Esophagus muscularis mucosa (tissue), 4 donors: ENCODE results near the gene MROH2B. TPM values are rescaled to one million over a fixed set of nuclear protein-coding genes. Genes with fewer than 3 reads are reported as not detected.
"Not testable (repeated sequence)": the region's sequence is repeated elsewhere in the genome, so short reads cannot be mapped to it uniquely, and the experiment has no call there.

ENCODE experiments used
- DNase-seq: peaks from one replicate; pipeline ENCODE4 v3.0.0-alpha.2; 2017; ENCODE audit errors: extremely low spot score
- H3K27ac ChIP-seq, 4 donors: fragments of 200-600 bp; sonication (generic); replicated peaks in 1 of 4; 1 replicate in 3 of 4; 2 replicates in 1 of 4; pipeline ENCODE4 v1.5.1; 2016 to 2019; ENCODE audit warnings: mild to moderate bottlenecking in 1 of 4
- H3K27me3 ChIP-seq, 4 donors: fragments of 200-600 bp; sonication (generic); one replicate each; pipeline versions ENCODE4 v1.5.1 to v1.6.0; 2016 to 2019
- H3K36me3 ChIP-seq, 4 donors: fragments of 200-600 bp; sonication (generic); one replicate each; pipeline ENCODE4 v1.5.1; 2016 to 2019
- H3K4me1 ChIP-seq, 4 donors: fragments of 200-600 bp; sonication (generic); one replicate each; pipeline ENCODE4 v1.5.1; 2016 to 2019
- H3K4me3 ChIP-seq, 4 donors: fragments of 200-600 bp; sonication (generic); 1 replicate in 2 of 4; 2 replicates in 2 of 4; pipeline ENCODE4 v1.5.1; 2016 to 2019; ENCODE audit warnings: mild to moderate bottlenecking in 4 of 4, moderate library complexity in 1 of 4
- H3K9me3 ChIP-seq, 4 donors: fragments of 200-600 bp; sonication (generic); 1 replicate in 3 of 4; 2 replicates in 1 of 4; pipeline ENCODE4 v1.5.1; 2016 to 2019
- EP300 ChIP-seq: sonication (generic); formaldehyde crosslinking; IDR thresholded peaks from one replicate; pipeline ENCODE4 v1.6.1; 2017; ENCODE audit warnings: antibody characterized with exemption
- POLR2A ChIP-seq: fragments of 450-650 bp; IDR thresholded peaks from one replicate; pipeline ENCODE4 v1.6.1; 2017; ENCODE audit warnings: antibody characterized with exemption, moderate library complexity, mild to moderate bottlenecking, low read depth
- POLR2AphosphoS5 ChIP-seq, 2 donors: sonication (generic); formaldehyde crosslinking; IDR thresholded peaks; one replicate each; pipeline ENCODE4 v1.6.1; 2017; ENCODE audit warnings: antibody characterized with exemption in 2 of 2
- WGBS: methylation state at CpG from one replicate; pipeline ENCODE4 v1.1.5; 2018; 5-methylcytosine and 5-hydroxymethylcytosine counted together
- intact Hi-C: fragments of 100-400 bp; cut with DNase I; formaldehyde crosslinking; loops from one replicate; pipeline ENCODE4 v1.15.1; 2023
- total RNA-seq, 4 donors: library from RNA; depleted of rRNA; stranded (reverse); fragments of >200 nt; gene quantifications; one replicate each; pipeline versions ENCODE4 v1.1.0 to v1.2.1, GENCODE V29; 2016
- TF ChIP-seq, protein P1 (sequence below), 3 experiments: fragments of 200-600 bp in 2 of 3; fragments of 450-650 bp in 1 of 3; sonication (generic) in 2 of 3; IDR thresholded peaks; one replicate each; pipeline ENCODE4 v1.5.1; 2017 to 2019; ENCODE audit warnings: antibody characterized with exemption in 3 of 3, mild to moderate bottlenecking in 2 of 3, moderate library complexity in 1 of 3

The MROH2B gene
- total RNA-seq, 4 donors from 2014 or later, result not detected

- 25% methylated on average over 2 of the region's 2 CpGs for WGBS
- no peak overlapping the region for H3K27ac ChIP-seq
- no peaks in the 10 kb centered on the region for H3K27me3 ChIP-seq
- no peak for TF ChIP-seq POLR2A
- no peak for TF ChIP-seq POLR2AphosphoS5 (IDR thresholded peaks at IDR 0.05)
- TF ChIP-seq EP300, result no peak
- TF ChIP-seq, protein P1, sequence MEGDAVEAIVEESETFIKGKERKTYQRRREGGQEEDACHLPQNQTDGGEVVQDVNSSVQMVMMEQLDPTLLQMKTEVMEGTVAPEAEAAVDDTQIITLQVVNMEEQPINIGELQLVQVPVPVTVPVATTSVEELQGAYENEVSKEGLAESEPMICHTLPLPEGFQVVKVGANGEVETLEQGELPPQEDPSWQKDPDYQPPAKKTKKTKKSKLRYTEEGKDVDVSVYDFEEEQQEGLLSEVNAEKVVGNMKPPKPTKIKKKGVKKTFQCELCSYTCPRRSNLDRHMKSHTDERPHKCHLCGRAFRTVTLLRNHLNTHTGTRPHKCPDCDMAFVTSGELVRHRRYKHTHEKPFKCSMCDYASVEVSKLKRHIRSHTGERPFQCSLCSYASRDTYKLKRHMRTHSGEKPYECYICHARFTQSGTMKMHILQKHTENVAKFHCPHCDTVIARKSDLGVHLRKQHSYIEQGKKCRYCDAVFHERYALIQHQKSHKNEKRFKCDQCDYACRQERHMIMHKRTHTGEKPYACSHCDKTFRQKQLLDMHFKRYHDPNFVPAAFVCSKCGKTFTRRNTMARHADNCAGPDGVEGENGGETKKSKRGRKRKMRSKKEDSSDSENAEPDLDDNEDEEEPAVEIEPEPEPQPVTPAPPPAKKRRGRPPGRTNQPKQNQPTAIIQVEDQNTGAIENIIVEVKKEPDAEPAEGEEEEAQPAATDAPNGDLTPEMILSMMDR (IDR thresholded peaks at IDR 0.05), result no peak
- DNase-seq, result peak; percentile 68
- intact Hi-C loops, result no loop called here
- H3K9me3 ChIP-seq, result no peaks in the 10 kb centered on the region
- H3K4me3 ChIP-seq, result no peak overlapping the region
- H3K4me1 ChIP-seq, result no peaks in the 10 kb centered on the region
- no peaks in the 10 kb centered on the region for H3K36me3 ChIP-seq
Observed at GRCh38 chr5:41048986-41049385, 22.2 kb downstream of the MROH2B start.

- peak; percentile 39 for DNase-seq
- H3K36me3 ChIP-seq, result no peaks in the 10 kb centered on the region
- no peaks in the 10 kb centered on the region for H3K4me1 ChIP-seq
- no peak overlapping the region for H3K4me3 ChIP-seq
- intact Hi-C loops, result no loop called here
- WGBS, result 62% methylated on average over 1 of the region's 1 CpG
- TF ChIP-seq, protein P1 (IDR thresholded peaks at IDR 0.05), result no peak
- TF ChIP-seq POLR2AphosphoS5 (IDR thresholded peaks at IDR 0.05) (no peak), POLR2A (no peak), EP300 (no peak)
- no peak overlapping the region for H3K27ac ChIP-seq
- H3K9me3 ChIP-seq, result no peaks in the 10 kb centered on the region
- no peaks in the 10 kb centered on the region for H3K27me3 ChIP-seq
Observed at GRCh38 chr5:41043109-41043747, 27.9 kb downstream of the MROH2B start.

DNA sequence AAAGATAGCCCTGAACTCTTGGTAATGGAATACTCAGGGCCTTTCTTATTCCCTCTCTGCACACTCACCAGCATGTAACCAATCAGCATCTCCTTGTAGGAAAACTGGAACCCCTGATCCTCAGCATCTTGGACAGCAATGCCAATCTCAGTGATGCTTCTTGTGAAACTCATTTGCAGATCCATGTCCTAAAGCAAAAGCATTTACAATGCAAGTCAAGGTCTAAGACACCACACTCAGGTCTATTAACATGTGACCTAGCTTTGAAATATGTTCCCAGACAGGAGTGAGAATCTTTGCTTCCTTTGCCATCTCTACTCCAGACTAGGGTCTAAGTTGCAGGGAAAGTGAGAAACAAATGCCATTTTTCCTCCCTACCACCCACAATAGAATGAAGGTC is 38.2 kb downstream of the MROH2B start:
- H3K27ac ChIP-seq, result no peak overlapping the region
- TF ChIP-seq, protein P1 (IDR thresholded peaks at IDR 0.05), result no peak
- TF ChIP-seq POLR2A (no peak), EP300 (no peak), POLR2AphosphoS5 (IDR thresholded peaks at IDR 0.05) (no peak)
- H3K27me3 ChIP-seq, result no peaks in the 10 kb centered on the region
- peak; percentile 8 for DNase-seq
- no peak overlapping the region for H3K4me3 ChIP-seq
- no peaks in the 10 kb centered on the region for H3K4me1 ChIP-seq
- peaks cover 0 to 8% (median 2%) of the 10 kb centered on the region in 4 donors for H3K9me3 ChIP-seq
- no peaks in the 10 kb centered on the region for H3K36me3 ChIP-seq
- intact Hi-C loops, result no loop called here

GRCh38 chr5:41022600-41022999 is 48.5 kb downstream of the MROH2B start:
- H3K27ac ChIP-seq, H3K4me1 ChIP-seq, intact Hi-C loops, H3K36me3 ChIP-seq, H3K4me3 ChIP-seq, H3K27me3 ChIP-seq: not testable (repeated sequence)
- DNase-seq, result peak; percentile 79
- H3K9me3 ChIP-seq, result peaks cover 0 to 13% (median 5%) of the 10 kb centered on the region in 4 donors
- WGBS, result 99% methylated on average over 8 of the region's 8 CpGs

DNA sequence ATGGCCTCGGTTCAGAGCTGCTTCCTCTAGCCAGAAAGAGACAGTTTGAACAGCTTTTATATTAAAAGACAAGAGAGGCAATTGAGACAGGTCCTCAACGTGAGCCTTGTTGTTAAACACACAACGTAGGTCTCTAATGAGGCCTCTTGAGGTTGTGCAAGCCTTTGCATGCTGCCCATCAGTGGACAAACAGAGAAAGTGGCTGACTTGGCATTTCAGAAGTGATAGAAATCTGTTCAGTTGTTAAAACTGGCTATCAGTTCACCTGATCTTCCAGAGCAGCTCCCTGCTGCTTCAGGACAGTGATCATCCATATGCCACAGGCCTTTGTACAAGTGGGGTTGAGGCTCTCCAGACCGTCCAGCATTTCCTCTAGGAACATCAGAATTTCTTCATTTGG is 58.8 kb downstream of the MROH2B start:
- 56% methylated on average over 4 of the region's 4 CpGs for WGBS
- intact Hi-C loops, result no loop called here
- TF ChIP-seq EP300, result no peak
- no peak for TF ChIP-seq POLR2AphosphoS5 (IDR thresholded peaks at IDR 0.05)
- no peak for TF ChIP-seq POLR2A
- TF ChIP-seq, protein P1 (IDR thresholded peaks at IDR 0.05), result no peak

More for the DNA sequence above, 58.8 kb downstream of the MROH2B start:
- no peaks in the 10 kb centered on the region for H3K4me1 ChIP-seq
- no peaks in the 10 kb centered on the region for H3K36me3 ChIP-seq
- H3K4me3 ChIP-seq, result no peak overlapping the region
- no peak overlapping the region for H3K27ac ChIP-seq
- no peaks in the 10 kb centered on the region for H3K27me3 ChIP-seq
- peak; percentile 80 for DNase-seq
- no peaks in the 10 kb centered on the region for H3K9me3 ChIP-seq
